CD4-positive, alpha-beta T cell treated with Interleukin-2 at 100 ng/mL for 4 hours (primary cell): ENCODE data around the gene AGPAT1.
"Not testable (repeated sequence)": the region's sequence is repeated elsewhere in the genome, so short reads cannot be mapped to it uniquely, and the experiment has no call there.

ENCODE experiments used
- DNase-seq: peaks from one replicate; pipeline ENCODE4 v3.0.0-alpha.2; 2020; ENCODE audit warnings: low spot score

Gene AGPAT1

DNA sequence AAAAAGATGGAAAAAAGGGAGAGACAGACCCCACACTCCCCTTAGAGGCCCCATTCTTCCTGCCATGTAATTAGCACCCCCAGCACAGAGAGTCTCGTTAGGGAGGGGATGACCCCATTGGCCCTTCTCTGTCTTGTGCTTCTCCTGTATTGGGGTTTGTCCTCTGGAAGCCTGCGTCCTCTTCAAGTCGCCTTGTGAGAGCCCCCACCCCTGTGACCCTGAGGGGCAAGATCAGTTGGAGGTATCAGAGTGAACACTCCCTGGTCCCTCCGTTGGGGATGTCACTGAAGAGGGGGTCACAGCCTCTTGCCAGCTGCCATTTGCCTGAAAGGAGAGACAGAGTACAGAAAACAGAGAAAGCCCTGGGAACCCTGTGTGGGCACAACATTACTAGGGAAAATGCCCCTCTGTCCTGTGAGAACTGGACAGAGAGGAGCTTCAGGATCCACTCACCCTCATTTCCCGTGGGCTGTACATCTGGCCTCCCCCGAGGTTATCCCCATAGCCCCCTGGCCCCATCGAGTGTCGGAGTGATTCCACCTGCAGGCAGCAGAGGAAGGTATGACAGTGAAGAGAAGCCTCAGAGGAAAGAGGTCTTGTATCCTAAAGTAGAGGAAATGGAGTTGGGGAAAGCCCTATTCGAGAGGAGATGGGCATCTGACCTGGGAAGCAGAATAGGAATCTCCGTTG lies 10.4 kb upstream of the AGPAT1 start:
- not testable (repeated sequence) for DNase-seq

- peak; percentile 69 for DNase-seq
These were observed 9.8 kb upstream of the AGPAT1 start for GRCh38 chr6:32185681-32186131.

DNA sequence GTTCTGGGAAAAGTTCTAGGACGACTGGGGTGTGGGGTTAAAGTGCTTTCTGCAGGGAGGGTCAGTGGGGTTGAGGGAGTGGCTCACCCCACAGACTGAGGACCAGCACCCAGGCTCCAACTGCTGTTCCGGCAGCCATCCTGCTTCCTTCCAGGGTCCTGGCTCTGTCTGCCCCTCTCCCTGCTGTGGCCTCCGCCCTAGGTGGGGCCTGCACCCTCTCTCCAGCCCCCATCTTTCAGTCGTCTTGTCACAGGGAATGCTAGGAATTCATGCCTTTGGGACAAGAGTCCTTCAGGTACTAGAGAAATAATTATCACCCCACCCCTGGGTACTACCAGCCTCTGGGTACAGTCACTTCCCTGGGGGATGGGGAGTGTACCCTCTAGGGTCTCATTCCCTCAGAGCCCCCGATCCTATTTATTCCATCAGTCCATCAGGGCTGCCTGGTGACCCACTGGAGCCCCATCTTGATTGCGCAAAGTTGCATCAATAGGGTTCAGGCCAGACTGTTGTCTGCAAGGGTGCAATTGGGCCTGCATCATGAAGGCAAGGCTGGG lies 8.3 kb upstream of the AGPAT1 start, which contains the start of gene AGER:
Gene AGER (minus strand): TSS at position 170 of the 557 bp plus-strand sequence. CDS start 31 bp downstream, at position 139.
- DNase-seq, result no peak

DNA sequence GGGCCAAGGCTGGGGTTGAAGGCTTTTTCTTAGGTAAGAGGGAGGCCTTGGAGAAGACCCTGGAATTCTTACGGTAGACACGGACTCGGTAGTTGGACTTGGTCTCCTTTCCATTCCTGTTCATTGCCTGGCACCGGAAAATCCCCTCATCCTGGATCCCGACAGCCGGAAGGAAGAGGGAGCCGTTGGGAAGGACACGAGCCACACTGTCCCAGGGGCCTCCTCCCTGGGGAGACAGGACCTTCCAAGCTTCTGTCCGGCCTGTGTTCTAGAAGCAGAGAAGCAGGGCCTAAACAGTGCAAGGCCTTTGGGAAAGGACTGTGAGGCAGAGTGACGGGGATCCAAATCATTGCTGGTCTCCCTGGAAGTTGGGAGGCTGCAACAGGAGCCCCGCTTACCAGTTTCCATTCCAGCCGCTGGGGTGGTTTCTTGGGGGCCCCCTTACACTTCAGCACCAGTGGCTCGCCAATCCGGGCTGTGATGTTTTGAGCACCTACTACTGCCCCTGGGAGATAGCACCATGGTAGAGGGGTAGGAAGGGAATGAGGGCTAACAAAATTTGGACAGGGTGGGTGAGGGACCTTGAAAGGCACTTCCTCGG lies 7.7 kb upstream of the AGPAT1 start:
- DNase-seq, result no peak

DNA sequence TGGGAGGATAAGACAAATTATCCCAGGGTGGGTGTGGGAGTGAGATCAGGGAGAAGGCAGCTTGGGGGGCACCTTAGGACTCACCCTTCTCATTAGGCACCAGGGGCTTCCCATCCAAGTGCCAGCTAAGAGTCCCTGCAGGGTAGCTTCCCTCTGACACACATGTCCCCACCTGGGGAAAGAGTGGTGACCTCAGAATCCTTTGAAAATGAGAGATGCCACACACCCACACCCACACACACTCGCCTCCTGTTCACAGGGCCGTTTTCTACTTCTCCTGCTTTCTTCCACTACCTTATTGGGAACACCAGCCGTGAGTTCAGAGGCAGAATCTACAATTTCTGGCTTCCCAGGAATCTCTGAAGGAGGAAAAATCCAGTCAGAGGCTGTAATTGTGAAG lies 7.1 kb upstream of the AGPAT1 start:
- DNase-seq, result no peak

GRCh38 chr6:32182555-32182981 lies 6.7 kb upstream of the AGPAT1 start:
- DNase-seq, result no peak

GRCh38 chr6:32181915-32182529 lies 6.1 kb upstream of the AGPAT1 start:
- DNase-seq, result no peak

GRCh38 chr6:32181148-32181702 lies 5.3 kb upstream of the AGPAT1 start:
- DNase-seq, result no peak

- no peak for DNase-seq
These were observed 4.0 kb upstream of the AGPAT1 start for GRCh38 chr6:32179766-32180405.

GRCh38 chr6:32178547-32179440 lies 2.9 kb upstream of the AGPAT1 start:
- no peak for DNase-seq

DNA sequence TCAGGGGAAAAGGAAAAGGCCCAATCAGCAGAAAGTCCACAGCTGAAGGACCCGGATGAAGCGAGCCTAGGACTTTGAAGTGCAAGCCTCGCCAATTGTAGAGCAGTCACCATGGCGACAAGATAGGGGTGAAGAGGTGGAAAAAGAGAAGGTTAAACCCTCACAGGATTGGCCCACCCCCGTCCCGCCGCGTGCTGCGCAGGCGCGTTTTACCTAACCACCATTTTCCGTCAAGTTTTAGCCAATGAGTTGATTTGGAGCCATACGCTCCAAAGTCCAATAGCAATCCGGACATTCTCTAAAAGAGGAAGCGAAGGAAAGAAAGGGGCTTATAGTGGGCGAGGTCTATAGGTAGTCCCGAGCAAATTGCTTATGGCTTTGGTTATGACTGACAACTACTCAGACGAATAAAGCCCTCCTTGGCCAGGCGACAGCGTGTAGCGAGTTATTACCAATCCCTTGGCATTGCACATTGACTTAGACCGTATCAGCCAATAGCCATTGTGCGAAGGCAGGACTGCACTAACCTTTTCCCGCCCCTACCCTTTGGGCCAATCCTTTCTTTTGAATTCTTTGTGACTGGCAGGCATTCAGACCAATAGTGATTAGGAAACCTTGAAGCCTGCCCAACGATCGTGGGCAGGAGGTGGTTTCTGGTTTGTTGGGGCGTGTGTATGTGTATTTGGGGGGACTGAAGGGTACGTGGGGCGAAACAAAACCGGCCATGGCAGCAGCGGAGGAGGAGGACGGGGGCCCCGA lies 2.1 kb upstream of the AGPAT1 start, which contains the start of gene RNF5:
Gene RNF5 (plus strand): TSS at position 618 of the 759 bp plus-strand sequence. CDS start 107 bp downstream, at position 725.
- peak; percentile 100 for DNase-seq

DNA sequence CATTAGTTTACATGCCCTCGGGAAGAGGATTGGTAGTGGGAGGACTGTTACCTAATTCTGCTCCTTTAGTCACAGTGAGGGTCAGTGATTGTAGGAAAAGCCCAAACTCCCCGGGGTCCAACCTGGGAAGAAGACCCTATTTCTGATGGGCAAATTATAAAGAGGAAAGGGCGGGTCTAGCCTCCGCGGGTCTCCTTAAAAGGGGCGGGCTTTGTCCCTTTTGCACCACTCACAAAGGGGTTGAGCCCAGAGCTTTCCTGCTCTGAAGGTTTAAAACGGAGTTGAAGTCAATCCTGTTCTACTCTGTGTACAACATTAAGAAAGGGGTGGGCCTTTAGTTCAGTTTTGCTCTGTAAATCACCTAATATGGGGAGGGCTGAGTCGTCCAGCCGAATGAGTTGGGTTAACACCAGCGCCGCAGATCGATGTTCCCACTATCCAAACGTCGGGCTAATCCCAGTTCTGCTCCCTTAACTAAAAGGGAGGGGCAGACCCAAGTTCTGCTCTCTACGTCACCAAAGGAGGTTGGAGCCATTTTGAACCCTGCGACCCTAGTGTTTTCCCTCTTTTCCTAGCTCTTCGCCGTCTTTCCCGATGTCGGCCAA lies 1.4 kb upstream of the AGPAT1 start:
- DNase-seq, result peak; percentile 58

GRCh38 chr6:32176476-32177182 lies 745 bp upstream of the AGPAT1 start:
- no peak for DNase-seq

DNA sequence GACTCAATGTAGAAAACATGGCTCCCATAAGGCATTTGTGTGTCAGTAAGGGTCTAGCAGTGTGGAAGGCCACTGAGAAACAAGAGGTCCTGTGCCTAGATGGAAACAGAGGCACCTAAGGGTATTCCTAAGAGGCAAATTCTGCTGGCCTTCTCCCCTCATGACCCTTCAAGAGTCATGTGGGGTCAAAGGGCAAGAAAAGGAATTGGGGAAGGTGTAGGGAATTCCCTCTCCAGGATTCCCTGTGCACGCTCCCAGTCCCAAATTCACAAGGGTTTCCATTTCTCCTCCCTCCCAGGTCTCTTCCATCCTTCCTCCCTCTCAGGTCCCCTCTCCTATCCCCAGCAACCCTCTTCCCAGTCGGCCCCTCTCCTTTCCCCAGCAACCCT lies 568 bp downstream of the AGPAT1 start:
- no peak for DNase-seq

- DNase-seq, result no peak
These were observed 1.5 kb downstream of the AGPAT1 start for GRCh38 chr6:32174416-32174815.

DNA sequence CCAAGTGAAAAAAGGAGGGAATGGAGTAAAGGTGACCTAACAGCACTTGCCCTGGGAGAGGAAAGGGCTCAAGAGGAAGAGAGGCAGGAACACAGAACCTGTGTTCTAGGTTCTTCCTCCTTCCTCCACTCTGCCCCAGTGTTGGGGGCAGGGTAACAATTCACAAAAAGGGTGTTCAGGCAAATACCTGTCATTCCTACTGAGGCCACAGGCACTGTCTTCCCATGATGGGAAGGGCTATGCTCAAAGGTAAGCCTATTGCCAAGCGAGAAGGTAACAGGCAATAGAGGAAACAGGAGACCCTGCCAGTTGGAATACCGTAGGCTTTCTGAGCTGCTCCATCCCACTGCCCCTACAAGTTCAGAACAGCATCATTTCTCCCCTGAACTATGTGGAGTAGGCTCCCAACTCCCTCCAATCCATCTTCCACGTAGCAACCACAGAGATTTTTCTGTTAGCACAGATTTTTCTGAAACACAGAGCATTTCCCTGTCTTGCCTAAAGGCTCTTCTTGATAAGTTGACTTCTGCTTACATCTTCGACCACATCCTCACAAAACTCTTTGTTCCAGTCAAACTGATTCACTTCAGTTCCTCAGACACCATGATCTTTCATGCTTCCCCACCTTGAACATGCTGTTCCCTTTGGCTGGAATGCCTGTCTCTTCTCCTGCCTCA lies 2.7 kb downstream of the AGPAT1 start:
- DNase-seq, result no peak

DNA sequence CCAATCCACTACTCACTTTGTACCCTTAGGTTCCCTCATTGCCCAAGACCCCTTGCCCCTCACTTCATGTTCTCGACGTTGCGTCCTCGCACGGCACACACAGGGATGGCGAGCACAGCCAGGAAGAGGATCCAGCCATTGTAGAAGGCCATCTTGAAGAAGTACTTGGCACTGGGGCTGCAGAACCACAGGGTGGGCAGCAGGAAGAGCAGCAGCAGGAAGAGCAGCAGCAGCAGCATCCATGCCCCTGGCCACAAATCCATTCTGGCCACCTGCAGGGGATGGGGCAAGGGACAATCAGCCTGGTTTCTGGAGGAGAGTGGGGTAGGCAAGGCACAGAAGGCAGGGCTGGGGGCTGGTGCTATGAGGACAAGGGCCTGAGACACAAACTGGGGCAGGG lies 4.7 kb downstream of the AGPAT1 start:
- DNase-seq, result no peak

GRCh38 chr6:32170294-32170693 lies 5.6 kb downstream of the AGPAT1 start:
- DNase-seq, result no peak
